A549 (cell line): ENCODE data around the gene SHOC1. TPM values are rescaled to one million over a fixed set of nuclear protein-coding genes. Genes with fewer than 3 reads are reported as not detected.

Source experiments
- ATAC-seq, 2 experiments: fragments of 200-7000 bp in 1 of 2; fragments of >200 bp in 1 of 2; cut with Nextera tagmentation in 1 of 2; cut with Tn5 transposase in 1 of 2; 3 replicates each; pipeline versions ENCODE4 v1.8.0 to v1.9.1; 2018 to 2020; ENCODE audit warnings: mild to moderate bottlenecking in 1 of 2, moderate library complexity in 1 of 2
- CTCF ChIA-PET: fragments of 300-600 bp; sonication (Branson Sonifier 250); formaldehyde crosslinking; extraction: SDS; loops from one replicate; lab custom pipeline; 2021; ENCODE audit warnings: antibody characterized with exemption, inconsistent platforms; lab: Yijun Ruan, JAX
- POLR2A ChIA-PET: fragments of 350-600 bp; formaldehyde crosslinking; extraction: SDS; loops from one replicate; lab custom pipeline; 2021; ENCODE audit warnings: antibody characterized with exemption, inconsistent platforms; lab: Yijun Ruan, JAX
- DNase-seq, 2 experiments: peaks; one replicate each; pipeline versions ENCODE4 v3.0.0 to v3.0.0-alpha.2; 2011 to 2016; ENCODE audit warnings: low read depth in 1 of 2, low spot score in 1 of 2
- FAIRE-seq: peaks from 2 replicates; lab custom pipeline; 2011; peaks lifted over from hg19 to GRCh38; lab: Jason Lieb, UNC
- H3K27ac ChIP-seq, 2 experiments: fragments of >200 bp; sonication (Bioruptor Twin); formaldehyde crosslinking; 3 replicates each; pipeline ENCODE4 v1.5.1; 2016 to 2017
- H3K4me1 ChIP-seq: fragments of >200 bp; sonication (Bioruptor Twin); formaldehyde crosslinking; 3 replicates; pipeline ENCODE4 v1.6.1; 2016
- H3K4me2 ChIP-seq: fragments of >200 bp; sonication (Bioruptor Twin); formaldehyde crosslinking; 3 replicates; pipeline ENCODE4 v1.6.1; 2016
- H3K4me3 ChIP-seq: fragments of >200 bp; sonication (Bioruptor Twin); formaldehyde crosslinking; 3 replicates; pipeline ENCODE4 v1.5.1; 2016
- H3K9me3 ChIP-seq: fragments of >200 bp; sonication (Bioruptor Twin); formaldehyde crosslinking; 3 replicates; pipeline ENCODE4 v1.6.1; 2016
- CBX2 ChIP-seq: fragments of 200-600 bp; sonication (generic); IDR thresholded peaks from 2 replicates; pipeline ENCODE4 v1.6.1; 2016; ENCODE audit warnings: low read depth, mild to moderate bottlenecking, borderline replicate concordance
- EHF ChIP-seq: fragments of 250-450 bp; sonication (Bioruptor Pico); IDR thresholded peaks from 2 replicates; pipeline ENCODE4 v1.5.0; 2020; ENCODE audit warnings: mild to moderate bottlenecking
- EHMT2 ChIP-seq: fragments of 200-600 bp; sonication (generic); IDR thresholded peaks from 2 replicates; pipeline ENCODE4 v1.6.1; 2016; ENCODE audit warnings: antibody characterized with exemption, low read depth, mild to moderate bottlenecking, moderate library complexity
- FOSB ChIP-seq: fragments of 250-450 bp; sonication (Bioruptor Pico); IDR thresholded peaks from 2 replicates; pipeline ENCODE4 v1.5.0; 2020; ENCODE audit warnings: mild to moderate bottlenecking, moderate library complexity
- FOSL2 ChIP-seq, 2 experiments: fragments of 450-650 bp in 1 of 2; fragments of >200 bp in 1 of 2; sonication (Bioruptor Twin) in 1 of 2; formaldehyde crosslinking; IDR thresholded peaks; 2 replicates each; pipeline versions ENCODE4 v1.5.0 to v1.6.1; 2016 to 2020; ENCODE audit warnings: mild to moderate bottlenecking in 1 of 2, moderate library complexity in 1 of 2
- FOXS1 ChIP-seq: fragments of 250-450 bp; sonication (Bioruptor Pico); IDR thresholded peaks from 2 replicates; pipeline ENCODE4 v1.5.0; 2020; ENCODE audit warnings: mild to moderate bottlenecking, moderate library complexity
- HDAC2 ChIP-seq: fragments of 200-600 bp; sonication (generic); IDR thresholded peaks from 2 replicates; pipeline ENCODE4 v1.6.1; 2016
- HOXB13 ChIP-seq: fragments of 250-450 bp; sonication (Bioruptor Pico); IDR thresholded peaks from 2 replicates; pipeline ENCODE4 v1.5.0; 2020; ENCODE audit warnings: low read depth, mild to moderate bottlenecking, moderate library complexity
- KDM5A ChIP-seq: fragments of 200-600 bp; sonication (generic); IDR thresholded peaks from 2 replicates; pipeline ENCODE4 v1.6.1; 2016; ENCODE audit warnings: antibody characterized with exemption, mild to moderate bottlenecking
- MYC ChIP-seq: IDR thresholded peaks from 2 replicates; pipeline ENCODE4 v1.6.1; 2012; ENCODE audit warnings: mild to moderate bottlenecking, inconsistent platforms, low read length, improper control_type of control experiment, borderline replicate concordance
- NFE2L2 ChIP-seq: fragments of 150-350 bp; conservative IDR thresholded peaks from 2 replicates; pipeline ENCODE4 v1.6.1; 2014; ENCODE audit warnings: low read length
- PHF8 ChIP-seq: fragments of 200-600 bp; sonication (generic); IDR thresholded peaks from 2 replicates; pipeline ENCODE4 v1.6.1; 2016; ENCODE audit warnings: low read depth, mild to moderate bottlenecking, antibody characterized with exemption, moderate library complexity, borderline replicate concordance
- POLR2A ChIP-seq: IDR thresholded peaks from 2 replicates; pipeline ENCODE4 v1.6.1; 2012; ENCODE audit warnings: mild to moderate bottlenecking, low read length
- RAD21 ChIP-seq, 2 experiments: fragments of >200 bp in 1 of 2; sonication (Bioruptor Twin) in 1 of 2; formaldehyde crosslinking in 1 of 2; IDR thresholded peaks in 1 of 2; conservative IDR thresholded peaks in 1 of 2; 2 replicates in 1 of 2; 3 replicates in 1 of 2; pipeline ENCODE4 v1.6.1; 2012 to 2018; ENCODE audit warnings: inconsistent platforms in 1 of 2
- RNF2 ChIP-seq: fragments of 200-600 bp; sonication (generic); IDR thresholded peaks from 2 replicates; pipeline ENCODE4 v1.6.1; 2016; ENCODE audit warnings: low read depth, mild to moderate bottlenecking, antibody characterized with exemption, moderate library complexity, borderline replicate concordance
- TP53 ChIP-seq: fragments of 250-450 bp; sonication (Bioruptor Pico); IDR thresholded peaks from 2 replicates; pipeline ENCODE4 v1.5.0; 2021; ENCODE audit warnings: mild to moderate bottlenecking, moderate library complexity
- ZFP36 ChIP-seq: fragments of 450-650 bp; IDR thresholded peaks from 2 replicates; pipeline ENCODE4 v1.6.1; 2014; ENCODE audit warnings: borderline replicate concordance; ENCODE audit not compliant: partially characterized antibody
- ZSCAN20 ChIP-seq: fragments of 250-450 bp; sonication (Bioruptor Pico); IDR thresholded peaks from 2 replicates; pipeline ENCODE4 v1.8.0; 2022; ENCODE audit warnings: mild to moderate bottlenecking, moderate library complexity
- WGBS: methylation state at CpG from one replicate; pipeline ENCODE4 v1.1.6; 2017; ENCODE audit errors: missing lambda C conversion rate; 5-methylcytosine and 5-hydroxymethylcytosine counted together
- polyA plus RNA-seq, 4 experiments: library from polyadenylated mRNA; depleted of rRNA in 3 of 4; stranded (reverse); fragments of >200 nt; fragmentation: RNase III in 1 of 4; extraction: RNeasy Plus Mini Kit Qiagen cat#74134 plus additional on column Dnase treatment in 1 of 4; gene quantifications; 2 replicates in 3 of 4; 3 replicates in 1 of 4; pipeline ENCODE4 v1.2.3, GENCODE V29; 2011 to 2017
- TF ChIP-seq, protein P1 (sequence below): fragments of >200 bp; sonication (Bioruptor Twin); formaldehyde crosslinking; IDR thresholded peaks from 2 replicates; pipeline ENCODE4 v1.6.1; 2016
- TF ChIP-seq, protein P2 (sequence below): IDR thresholded peaks from 2 replicates; pipeline ENCODE4 v1.6.1; 2012
- TF ChIP-seq, protein P3 (sequence below): fragments of 250-450 bp; sonication (Bioruptor Pico); IDR thresholded peaks from 2 replicates; pipeline ENCODE4 v1.5.0; 2020; ENCODE audit warnings: low read depth, mild to moderate bottlenecking, moderate library complexity
- TF ChIP-seq, protein P4 (sequence below): fragments of >200 bp; sonication (Bioruptor Twin); formaldehyde crosslinking; IDR thresholded peaks from 3 replicates; pipeline ENCODE4 v1.5.1; 2016
- TF ChIP-seq, protein P5 (sequence below): fragments of 150-350 bp; IDR thresholded peaks from 2 replicates; pipeline ENCODE4 v1.6.1; 2014; ENCODE audit warnings: low read depth, mild to moderate bottlenecking, low read length
- TF ChIP-seq, protein P6 (sequence below): fragments of 200-600 bp; sonication (generic); IDR thresholded peaks from 2 replicates; pipeline ENCODE4 v1.6.1; 2016; ENCODE audit warnings: antibody characterized with exemption, mild to moderate bottlenecking, moderate library complexity

The SHOC1 gene
- polyA plus RNA-seq, 2 of the 4 experiments (the other 2 are of a cell fraction), result not detected

DNA sequence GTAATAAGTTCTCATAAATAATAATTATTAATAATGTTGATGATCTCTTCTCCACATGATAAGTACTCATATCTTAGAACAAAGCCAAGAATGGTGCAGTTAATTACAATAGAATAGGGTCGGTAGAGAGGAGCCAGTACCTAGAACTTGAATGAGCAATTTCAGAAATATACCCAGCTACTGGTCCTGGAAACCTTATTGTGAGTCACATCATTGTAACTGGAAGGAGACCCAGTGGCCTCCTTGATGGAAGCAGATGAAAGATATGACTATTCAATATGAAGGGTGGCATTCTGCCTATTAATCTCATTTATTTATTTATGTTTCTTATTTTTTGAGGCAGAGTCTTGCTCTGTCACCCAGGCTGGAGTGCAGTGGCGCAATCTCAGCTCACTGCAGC is 37.7 kb upstream of the SHOC1 start:
- 93% methylated on average over 2 of the region's 2 CpGs for WGBS
- Histone ChIP-seq H3K4me1 (no peaks in the 10 kb centered on the region), H3K4me2 (no peak overlapping the region), H3K27ac (no peak overlapping the region)
- no peak for FAIRE-seq
- POLR2A ChIA-PET, result no interaction called here
- TF ChIP-seq, protein P1, sequence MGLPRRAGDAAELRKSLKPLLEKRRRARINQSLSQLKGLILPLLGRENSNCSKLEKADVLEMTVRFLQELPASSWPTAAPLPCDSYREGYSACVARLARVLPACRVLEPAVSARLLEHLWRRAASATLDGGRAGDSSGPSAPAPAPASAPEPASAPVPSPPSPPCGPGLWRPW, result no peak
- TF ChIP-seq HDAC2, result no peak
- TF ChIP-seq EHF (CRISPR knock-in tag), result no peak
- TF ChIP-seq, protein P2, sequence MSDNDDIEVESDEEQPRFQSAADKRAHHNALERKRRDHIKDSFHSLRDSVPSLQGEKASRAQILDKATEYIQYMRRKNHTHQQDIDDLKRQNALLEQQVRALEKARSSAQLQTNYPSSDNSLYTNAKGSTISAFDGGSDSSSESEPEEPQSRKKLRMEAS, result no peak
- TF ChIP-seq HOXB13, result no peak
- TF ChIP-seq TP53 (CRISPR knock-in tag), result no peak
- TF ChIP-seq MYC, result no peak
- TF ChIP-seq ZSCAN20 (CRISPR knock-in tag), result no peak
- TF ChIP-seq FOSB, result no peak
- no peak for TF ChIP-seq CBX2
- no peak for TF ChIP-seq FOSL2 (IDR thresholded peaks at IDR 0.05)
- TF ChIP-seq FOSL2 (CRISPR knock-in tag; IDR thresholded peaks at IDR 0.05), result no peak
- no peak for TF ChIP-seq EHMT2
- TF ChIP-seq PHF8, result no peak
- TF ChIP-seq, protein P3, sequence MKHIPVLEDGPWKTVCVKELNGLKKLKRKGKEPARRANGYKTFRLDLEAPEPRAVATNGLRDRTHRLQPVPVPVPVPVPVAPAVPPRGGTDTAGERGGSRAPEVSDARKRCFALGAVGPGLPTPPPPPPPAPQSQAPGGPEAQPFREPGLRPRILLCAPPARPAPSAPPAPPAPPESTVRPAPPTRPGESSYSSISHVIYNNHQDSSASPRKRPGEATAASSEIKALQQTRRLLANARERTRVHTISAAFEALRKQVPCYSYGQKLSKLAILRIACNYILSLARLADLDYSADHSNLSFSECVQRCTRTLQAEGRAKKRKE, result no peak
- TF ChIP-seq, protein P4, sequence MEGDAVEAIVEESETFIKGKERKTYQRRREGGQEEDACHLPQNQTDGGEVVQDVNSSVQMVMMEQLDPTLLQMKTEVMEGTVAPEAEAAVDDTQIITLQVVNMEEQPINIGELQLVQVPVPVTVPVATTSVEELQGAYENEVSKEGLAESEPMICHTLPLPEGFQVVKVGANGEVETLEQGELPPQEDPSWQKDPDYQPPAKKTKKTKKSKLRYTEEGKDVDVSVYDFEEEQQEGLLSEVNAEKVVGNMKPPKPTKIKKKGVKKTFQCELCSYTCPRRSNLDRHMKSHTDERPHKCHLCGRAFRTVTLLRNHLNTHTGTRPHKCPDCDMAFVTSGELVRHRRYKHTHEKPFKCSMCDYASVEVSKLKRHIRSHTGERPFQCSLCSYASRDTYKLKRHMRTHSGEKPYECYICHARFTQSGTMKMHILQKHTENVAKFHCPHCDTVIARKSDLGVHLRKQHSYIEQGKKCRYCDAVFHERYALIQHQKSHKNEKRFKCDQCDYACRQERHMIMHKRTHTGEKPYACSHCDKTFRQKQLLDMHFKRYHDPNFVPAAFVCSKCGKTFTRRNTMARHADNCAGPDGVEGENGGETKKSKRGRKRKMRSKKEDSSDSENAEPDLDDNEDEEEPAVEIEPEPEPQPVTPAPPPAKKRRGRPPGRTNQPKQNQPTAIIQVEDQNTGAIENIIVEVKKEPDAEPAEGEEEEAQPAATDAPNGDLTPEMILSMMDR, result no peak
- no peak for TF ChIP-seq RNF2
- no peak for TF ChIP-seq FOXS1 (CRISPR knock-in tag)
- TF ChIP-seq, all 56 proteins: peak for 0
- CTCF ChIA-PET, result no interaction called here
- H3K9me3 ChIP-seq, result no peaks in the 10 kb centered on the region
- H3K4me3 ChIP-seq, result no peak overlapping the region
- no peak for ATAC-seq
- no peak for DNase-seq

DNA sequence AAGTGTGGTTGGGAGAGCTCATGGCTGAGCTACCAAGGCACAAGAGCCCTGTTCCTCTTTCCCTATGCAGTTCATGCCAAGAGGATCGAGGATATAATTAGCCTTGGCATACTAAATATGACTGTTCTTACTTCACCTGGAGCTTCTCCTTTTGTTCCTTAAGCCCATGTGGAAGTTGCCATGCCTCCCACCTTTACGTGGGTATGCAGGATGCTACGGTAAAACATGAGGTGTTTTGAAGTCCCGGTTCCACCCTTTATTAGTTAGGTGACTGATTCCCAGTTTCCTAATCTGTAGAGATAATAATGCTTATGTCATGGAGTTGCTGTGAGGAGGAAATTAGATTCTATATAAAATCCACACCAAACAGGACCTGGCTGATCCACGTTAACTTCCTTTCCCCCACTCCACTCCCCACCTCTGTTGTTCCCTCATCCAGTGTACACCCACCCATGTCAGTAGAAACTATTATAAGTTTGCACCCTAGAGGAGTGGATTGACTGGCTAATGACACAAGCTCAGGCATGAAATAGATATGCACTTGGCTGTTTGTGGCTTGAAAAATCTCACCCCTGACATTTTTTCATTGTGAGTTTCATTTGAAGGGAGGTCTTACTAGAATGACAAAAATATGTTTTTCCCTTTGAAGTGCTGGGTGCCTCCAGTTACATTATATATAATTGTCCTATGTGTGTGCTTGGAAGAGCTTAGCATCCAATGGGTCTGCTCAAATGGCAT is 36.8 kb upstream of the SHOC1 start:
- ChIA-PET POLR2A (no interaction called here), CTCF (interaction anchor here (0.5 to 0.8 kb wide), 2 partner anchors 15 to 158 kb away, joined by 4 read pairs; no protein-coding TSS in a partner anchor)
- Histone ChIP-seq H3K4me1 (no peaks in the 10 kb centered on the region), H3K9me3 (no peaks in the 10 kb centered on the region), H3K4me2 (no peak overlapping the region), H3K4me3 (no peak overlapping the region), H3K27ac (no peak overlapping the region)
- ATAC-seq, result no peak
- TF ChIP-seq ZFP36 (no peak), NFE2L2 (no peak), POLR2A (no peak), KDM5A (no peak), PHF8 (no peak), RAD21 (conservative IDR thresholded peaks at IDR 0.05 in 1 of 2, IDR thresholded peaks at IDR 0.05 in 1 of 2) (no peak)
- TF ChIP-seq, protein P5, sequence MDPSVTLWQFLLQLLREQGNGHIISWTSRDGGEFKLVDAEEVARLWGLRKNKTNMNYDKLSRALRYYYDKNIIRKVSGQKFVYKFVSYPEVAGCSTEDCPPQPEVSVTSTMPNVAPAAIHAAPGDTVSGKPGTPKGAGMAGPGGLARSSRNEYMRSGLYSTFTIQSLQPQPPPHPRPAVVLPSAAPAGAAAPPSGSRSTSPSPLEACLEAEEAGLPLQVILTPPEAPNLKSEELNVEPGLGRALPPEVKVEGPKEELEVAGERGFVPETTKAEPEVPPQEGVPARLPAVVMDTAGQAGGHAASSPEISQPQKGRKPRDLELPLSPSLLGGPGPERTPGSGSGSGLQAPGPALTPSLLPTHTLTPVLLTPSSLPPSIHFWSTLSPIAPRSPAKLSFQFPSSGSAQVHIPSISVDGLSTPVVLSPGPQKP, result no peak
- TF ChIP-seq, protein P1, result no peak
- TF ChIP-seq, protein P6, sequence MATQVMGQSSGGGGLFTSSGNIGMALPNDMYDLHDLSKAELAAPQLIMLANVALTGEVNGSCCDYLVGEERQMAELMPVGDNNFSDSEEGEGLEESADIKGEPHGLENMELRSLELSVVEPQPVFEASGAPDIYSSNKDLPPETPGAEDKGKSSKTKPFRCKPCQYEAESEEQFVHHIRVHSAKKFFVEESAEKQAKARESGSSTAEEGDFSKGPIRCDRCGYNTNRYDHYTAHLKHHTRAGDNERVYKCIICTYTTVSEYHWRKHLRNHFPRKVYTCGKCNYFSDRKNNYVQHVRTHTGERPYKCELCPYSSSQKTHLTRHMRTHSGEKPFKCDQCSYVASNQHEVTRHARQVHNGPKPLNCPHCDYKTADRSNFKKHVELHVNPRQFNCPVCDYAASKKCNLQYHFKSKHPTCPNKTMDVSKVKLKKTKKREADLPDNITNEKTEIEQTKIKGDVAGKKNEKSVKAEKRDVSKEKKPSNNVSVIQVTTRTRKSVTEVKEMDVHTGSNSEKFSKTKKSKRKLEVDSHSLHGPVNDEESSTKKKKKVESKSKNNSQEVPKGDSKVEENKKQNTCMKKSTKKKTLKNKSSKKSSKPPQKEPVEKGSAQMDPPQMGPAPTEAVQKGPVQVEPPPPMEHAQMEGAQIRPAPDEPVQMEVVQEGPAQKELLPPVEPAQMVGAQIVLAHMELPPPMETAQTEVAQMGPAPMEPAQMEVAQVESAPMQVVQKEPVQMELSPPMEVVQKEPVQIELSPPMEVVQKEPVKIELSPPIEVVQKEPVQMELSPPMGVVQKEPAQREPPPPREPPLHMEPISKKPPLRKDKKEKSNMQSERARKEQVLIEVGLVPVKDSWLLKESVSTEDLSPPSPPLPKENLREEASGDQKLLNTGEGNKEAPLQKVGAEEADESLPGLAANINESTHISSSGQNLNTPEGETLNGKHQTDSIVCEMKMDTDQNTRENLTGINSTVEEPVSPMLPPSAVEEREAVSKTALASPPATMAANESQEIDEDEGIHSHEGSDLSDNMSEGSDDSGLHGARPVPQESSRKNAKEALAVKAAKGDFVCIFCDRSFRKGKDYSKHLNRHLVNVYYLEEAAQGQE, result no peak
- FAIRE-seq, result no peak
- no peak for DNase-seq
- WGBS, result 86% methylated on average over 5 of the region's 5 CpGs
